Right cardiac atrium (tissue), 5 donors: Measurements from ENCODE around the gene AOPEP. TPM values are rescaled to one million over a fixed set of nuclear protein-coding genes. Genes with fewer than 3 reads are reported as not detected.

ENCODE experiments used
- ATAC-seq, 2 donors: fragments of 200-7000 bp; cut with Tn5 transposase; one replicate each; pipeline versions ENCODE4 v1.8.0 to v1.9.1; 2020; ENCODE audit warnings: moderate library complexity in 2 of 2, mild to moderate bottlenecking in 1 of 2
- DNase-seq, 3 donors: peaks; one replicate each; pipeline ENCODE4 v3.0.0-alpha.2; 2020
- H3K27ac ChIP-seq: one replicate; pipeline ENCODE4 v1.5.1; 2013; ENCODE audit warnings: mild to moderate bottlenecking, low read length, control low read depth, moderate library complexity
- H3K27me3 ChIP-seq: one replicate; pipeline ENCODE4 v1.6.1; 2013; ENCODE audit not compliant: control insufficient read depth, insufficient read depth
- H3K4me1 ChIP-seq: one replicate; pipeline ENCODE4 v1.6.1; 2013; ENCODE audit warnings: low read length; ENCODE audit not compliant: control insufficient read depth, insufficient read depth
- H3K4me3 ChIP-seq: one replicate; pipeline ENCODE4 v1.5.1; 2013; ENCODE audit warnings: low read length, control low read depth
- H3K9me3 ChIP-seq: one replicate; pipeline ENCODE4 v1.6.1; 2013; ENCODE audit warnings: low read length; ENCODE audit not compliant: control insufficient read depth
- WGBS: extraction: QIAGEN DNeasy Blood & Tissue Kit; methylation state at CpG from one replicate; pipeline ENCODE4 v1.1.7; 2013; 5-methylcytosine and 5-hydroxymethylcytosine counted together
- intact Hi-C, 4 donors: fragments of 100-400 bp; cut with DNase I; formaldehyde crosslinking; loops; one replicate each; pipeline versions ENCODE4 v1.11.0 to v1.14.0; 2022 to 2023
- long read RNA-seq, 4 donors: library from polyadenylated mRNA; unstranded; transcript quantifications; one replicate each; pipeline ENCODE4 v2.0.0, GENCODE V29; 2020 to 2021
- polyA plus RNA-seq: library from polyadenylated mRNA; stranded (reverse); fragments of 200-250 nt; gene quantifications from one replicate; pipeline ENCODE4 v1.2.3, GENCODE V29; 2013
- total RNA-seq, 4 donors: library from RNA; stranded (reverse); fragmentation: NEBNext Ultra II Directional; extraction: Animal tissue kit (Norgen Biotek cat#: 25700); gene quantifications; one replicate each; pipeline ENCODE4 v1.2.1, GENCODE V29; 2021
- donor health status: healthy with polysubstance abuse.
- donor health status: DM: no; HTN: yes; CAD: no.
- donor health status: DM: no; HTN: no; CAD: no.
- donor health status: DM: no; HTN: yes; CAD: no; lungs with severe emphysema.
- donor health status: DM: yes; HTN: yes; CAD: no.

The AOPEP gene
- total RNA-seq (100 to 1,000 TPM; 124 to 170 (median 146) TPM), polyA plus RNA-seq (159 TPM)
- long read RNA-seq, donor 1, transcript C9orf3-213 (6 exons, 478 nt): major isoform, 55 of 176 reads
- long read RNA-seq, donor 1, transcript C9orf3-207 (6 exons, 873 nt): minor isoform, 16 of 176 reads
- long read RNA-seq, donor 1, partial matches to known transcripts: 18 of 176 reads
- long read RNA-seq, donor 1, other reads (novel, unspliced or antisense): 84 of 176 reads
- long read RNA-seq, donor 2, transcript C9orf3-213 (6 exons, 478 nt): major isoform, 29 of 96 reads
- long read RNA-seq, donor 2, partial matches to known transcripts: 10 of 96 reads
- long read RNA-seq, donor 2, other reads (novel, unspliced or antisense): 53 of 96 reads
- long read RNA-seq, donor 3, transcript C9orf3-213 (6 exons, 478 nt): major isoform, 9 of 133 reads
- long read RNA-seq, donor 3, partial matches to known transcripts: 17 of 133 reads
- long read RNA-seq, donor 3, other reads (novel, unspliced or antisense): 99 of 133 reads
- long read RNA-seq, donor 4, transcript C9orf3-207 (6 exons, 873 nt): minor isoform, 11 of 116 reads
- long read RNA-seq, donor 4, transcript C9orf3-213 (6 exons, 478 nt): major isoform, 32 of 116 reads
- long read RNA-seq, donor 4, partial matches to known transcripts: 17 of 116 reads
- long read RNA-seq, donor 4, other reads (novel, unspliced or antisense): 53 of 116 reads

GRCh38 chr9:94726495-94727191, at the start of gene AOPEP:
Gene AOPEP, plus strand, starts transcription at chr9:94726699. Its CDS starts 33,085 bp downstream, at chr9:94759784.
- H3K27me3 ChIP-seq: no peaks in the 10 kb centered on the region
- WGBS: under 1% methylated on average over 52 of the region's 52 CpGs
- ATAC-seq (peak; percentile 100), DNase-seq (peak; percentile 99 to 100 (median 100))
- H3K4me1 ChIP-seq: no peaks in the 10 kb centered on the region
- intact Hi-C loops: no loop called here
- H3K27ac ChIP-seq: peak within 1 kb of the TSS; percentile 76
- H3K9me3 ChIP-seq: no peaks in the 10 kb centered on the region
- peak within 1 kb of the TSS; percentile 87 for H3K4me3 ChIP-seq

DNA sequence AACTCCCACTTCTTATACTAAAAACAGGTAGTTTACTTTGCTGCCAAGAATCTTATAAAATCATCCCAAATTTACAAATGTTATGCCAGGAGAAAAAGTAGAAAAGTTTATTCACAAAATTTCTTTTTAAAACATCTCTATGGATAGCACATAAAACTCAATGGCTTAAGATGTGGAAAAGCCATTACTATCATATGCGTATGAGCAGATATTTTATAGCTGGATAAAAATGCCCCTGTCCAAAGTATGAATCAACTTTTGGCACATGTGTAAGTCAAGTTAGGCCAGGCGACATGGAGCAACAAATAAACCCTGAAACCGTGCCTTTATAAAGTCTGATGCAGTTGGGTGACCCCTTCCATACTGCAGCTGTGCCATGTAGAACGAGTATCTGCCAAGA, 48.6 kb upstream of the AOPEP start:
- H3K27ac ChIP-seq: no peak overlapping the region
- ATAC-seq (no peak), DNase-seq (no peak)
- 58% methylated on average over 4 of the region's 4 CpGs for WGBS
- H3K27me3 ChIP-seq: no peaks in the 10 kb centered on the region
- no peak overlapping the region for H3K4me3 ChIP-seq
- intact Hi-C loops: loop anchor here in 1 of 4 donors (5.0 kb wide), 1 partner anchor 449 kb away; no protein-coding TSS in a partner anchor
- H3K9me3 ChIP-seq: no peaks in the 10 kb centered on the region
- H3K4me1 ChIP-seq: peaks cover 3% of the 10 kb centered on the region

DNA sequence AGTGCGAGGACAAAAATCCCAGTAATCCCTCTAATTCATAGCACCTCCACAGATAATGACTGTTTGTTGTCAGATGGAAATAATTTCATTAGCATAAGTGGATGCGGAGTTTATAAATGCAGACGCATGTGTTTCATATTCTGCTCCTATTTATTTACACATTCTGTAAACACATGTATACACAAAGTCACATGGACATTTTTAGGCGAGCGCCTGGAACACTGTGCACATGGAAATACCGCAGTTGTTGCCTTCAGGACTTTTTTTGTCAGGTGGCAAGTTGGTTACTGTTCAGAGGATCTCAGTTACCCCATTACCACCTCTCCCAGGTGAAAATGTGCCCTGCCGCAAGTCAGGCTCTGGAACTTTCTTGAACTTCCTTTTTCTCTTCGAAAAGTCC, 46.9 kb upstream of the AOPEP start:
- ATAC-seq: no peak
- DNase-seq: no peak
- H3K27me3 ChIP-seq: no peaks in the 10 kb centered on the region
- no peaks in the 10 kb centered on the region for H3K9me3 ChIP-seq
- intact Hi-C loops: loop anchor here in 1 of 4 donors (5.0 kb wide), 1 partner anchor 448 kb away; no protein-coding TSS in a partner anchor
- peaks cover 1% of the 10 kb centered on the region for H3K4me1 ChIP-seq
- H3K27ac ChIP-seq: no peak overlapping the region
- no peak overlapping the region for H3K4me3 ChIP-seq
- 91% methylated on average over 8 of the region's 8 CpGs for WGBS

DNA sequence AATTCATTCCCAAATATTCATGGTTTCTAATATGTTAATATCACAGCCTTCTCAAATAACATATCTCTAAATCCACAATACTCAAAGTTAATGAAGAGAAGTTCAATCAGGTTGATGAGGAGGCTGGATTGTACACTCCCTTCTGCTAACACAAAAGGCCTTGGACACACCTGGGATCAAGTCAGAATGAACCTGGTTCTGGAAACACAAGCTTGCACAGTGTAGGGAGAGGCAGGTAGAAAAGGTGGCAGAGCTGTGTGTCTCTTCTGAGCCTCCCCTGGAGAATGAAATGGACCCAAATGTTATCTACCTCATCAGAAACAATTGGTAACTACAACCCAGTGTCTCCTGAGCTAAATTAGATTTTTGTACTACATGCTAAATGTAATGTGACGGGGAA, 46.5 kb upstream of the AOPEP start:
- Histone ChIP-seq H3K4me1 (no peaks in the 10 kb centered on the region), H3K9me3 (no peaks in the 10 kb centered on the region), H3K4me3 (no peak overlapping the region), H3K27me3 (no peaks in the 10 kb centered on the region), H3K27ac (no peak overlapping the region)
- intact Hi-C loops: loop anchor here in 3 of 4 donors (2.0 to 10.0 kb wide), 3 partner anchors 85 to 451 kb away; no protein-coding TSS in a partner anchor
- DNase-seq (no peak), ATAC-seq (no peak)
- WGBS: 89% methylated on average over 1 of the region's 1 CpG

DNA sequence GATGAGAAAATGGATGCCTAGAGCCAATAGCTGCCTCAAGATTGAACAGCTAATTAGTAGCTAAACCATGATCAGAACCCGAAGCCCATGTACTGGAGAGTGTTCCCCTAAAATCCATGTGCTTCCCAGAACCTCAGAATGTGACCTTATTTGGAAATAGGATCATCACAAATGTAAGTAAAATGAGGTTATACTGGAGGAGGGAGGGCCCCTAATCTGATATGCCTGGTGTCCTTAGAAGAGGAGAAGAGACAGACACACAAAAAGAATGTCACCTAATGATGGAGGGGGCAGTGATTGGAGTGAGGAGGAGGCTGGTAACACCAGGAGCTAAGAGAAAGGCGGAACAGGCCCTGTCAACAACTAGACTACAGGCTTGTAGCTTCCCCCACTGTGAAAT, 45.9 kb upstream of the AOPEP start:
- H3K4me3 ChIP-seq: no peak overlapping the region
- ATAC-seq: no peak
- DNase-seq: no peak
- no peaks in the 10 kb centered on the region for H3K4me1 ChIP-seq
- intact Hi-C loops: loop anchor here in 3 of 4 donors (2.0 to 10.0 kb wide), 3 partner anchors 84 to 450 kb away; no protein-coding TSS in a partner anchor
- H3K27me3 ChIP-seq: no peaks in the 10 kb centered on the region
- no peaks in the 10 kb centered on the region for H3K9me3 ChIP-seq
- no peak overlapping the region for H3K27ac ChIP-seq
- 72% methylated on average over 2 of the region's 2 CpGs for WGBS

DNA sequence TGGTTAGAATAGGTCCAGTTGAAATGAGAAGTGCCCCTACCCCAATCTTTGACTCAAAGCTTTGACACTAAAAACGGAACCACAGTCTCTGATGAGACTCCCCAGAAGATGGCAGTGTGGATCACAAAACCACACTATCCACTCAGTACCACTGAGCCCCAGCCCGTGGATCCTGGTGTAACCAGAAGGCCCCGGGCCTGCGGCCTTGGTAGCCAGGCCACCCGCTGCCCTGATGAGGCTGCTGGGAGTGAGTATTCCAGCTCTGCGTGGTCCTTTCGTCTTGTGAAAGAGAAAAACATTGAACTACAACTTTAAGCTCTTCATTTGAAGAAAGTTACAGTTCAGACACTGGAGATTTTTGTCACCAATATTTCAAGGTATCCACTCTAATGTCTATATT, 45.0 kb upstream of the AOPEP start:
- H3K27me3 ChIP-seq: no peaks in the 10 kb centered on the region
- H3K9me3 ChIP-seq: no peaks in the 10 kb centered on the region
- ATAC-seq (peak; percentile 96 to 97), DNase-seq (peak; percentile 85 to 91 (median 88))
- intact Hi-C loops: loop anchor here in 3 of 4 donors (2.0 to 10.0 kb wide), 3 partner anchors 83 to 449 kb away; no protein-coding TSS in a partner anchor
- H3K4me1 ChIP-seq: no peaks in the 10 kb centered on the region
- no peak overlapping the region for H3K4me3 ChIP-seq
- 10% methylated on average over 7 of the region's 7 CpGs for WGBS
- H3K27ac ChIP-seq: no peak overlapping the region

GRCh38 chr9:94685359-94685758, 41.1 kb upstream of the AOPEP start:
- ATAC-seq (no peak), DNase-seq (no peak)
- H3K4me3 ChIP-seq: no peak overlapping the region
- H3K4me1 ChIP-seq: no peaks in the 10 kb centered on the region
- H3K27ac ChIP-seq: no peak overlapping the region
- whole genome bisulfite sequencing: 91% methylated on average over 2 of the region's 2 CpGs
- intact Hi-C loops: loop anchor here in 1 of 4 donors (10.0 kb wide), 1 partner anchor 79 kb away; no protein-coding TSS in a partner anchor
- H3K27me3 ChIP-seq: no peaks in the 10 kb centered on the region
- H3K9me3 ChIP-seq: no peaks in the 10 kb centered on the region

DNA sequence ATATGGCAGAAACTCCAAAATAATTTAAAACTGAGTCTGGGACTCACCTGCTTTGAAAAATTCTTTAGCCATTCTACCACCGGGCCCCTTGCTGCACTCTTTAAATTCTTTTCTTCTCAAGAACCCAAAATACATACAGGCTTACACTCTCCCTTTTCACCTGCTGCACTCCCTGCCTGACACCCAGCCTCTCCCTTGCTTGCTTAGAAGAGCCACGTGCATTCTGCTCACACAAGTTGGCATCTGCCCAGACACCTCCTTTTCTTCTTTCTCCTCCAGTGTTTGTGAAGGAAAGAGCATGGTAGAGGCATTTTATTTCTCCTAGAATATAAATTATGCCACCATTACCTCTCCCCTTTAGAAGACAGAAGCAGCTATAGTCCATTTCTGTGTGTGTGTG, 39.0 kb upstream of the AOPEP start:
- ATAC-seq (no peak), DNase-seq (no peak)
- H3K9me3 ChIP-seq: no peaks in the 10 kb centered on the region
- 74% methylated on average over 2 of the region's 2 CpGs for WGBS
- no peak overlapping the region for H3K4me3 ChIP-seq
- H3K27ac ChIP-seq: no peak overlapping the region
- intact Hi-C loops: loop anchor here in 1 of 4 donors (10.0 kb wide), 1 partner anchor 77 kb away; no protein-coding TSS in a partner anchor
- no peaks in the 10 kb centered on the region for H3K27me3 ChIP-seq
- H3K4me1 ChIP-seq: no peaks in the 10 kb centered on the region

GRCh38 chr9:94690344-94690743, 36.2 kb upstream of the AOPEP start:
- Histone ChIP-seq H3K4me1 (no peaks in the 10 kb centered on the region), H3K27me3 (no peaks in the 10 kb centered on the region), H3K4me3 (no peak overlapping the region), H3K9me3 (no peaks in the 10 kb centered on the region), H3K27ac (no peak overlapping the region)
- no peak for DNase-seq
- ATAC-seq: no peak
- WGBS: 82% methylated on average over 9 of the region's 9 CpGs
- intact Hi-C loops: no loop called here

DNA sequence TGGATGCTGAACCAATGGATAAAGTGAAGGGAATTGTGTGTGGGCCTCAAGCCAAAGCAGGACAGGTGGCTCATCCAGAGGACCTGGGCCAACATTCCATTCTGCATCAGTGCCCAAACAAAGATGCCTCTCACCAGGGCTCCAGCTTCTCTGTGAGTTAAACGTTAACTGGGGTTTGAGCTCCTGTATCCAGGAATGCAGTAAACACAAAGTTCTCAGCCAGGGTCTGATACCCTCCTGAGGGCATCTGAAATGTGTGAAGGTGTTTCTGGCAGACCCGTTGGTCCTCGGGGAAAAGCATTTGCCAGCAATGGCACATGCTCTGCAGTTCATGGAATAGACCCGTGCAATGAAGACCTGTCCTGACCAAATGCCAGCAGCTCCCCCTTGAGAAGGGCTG, 33.9 kb upstream of the AOPEP start:
- DNase-seq (no peak), ATAC-seq (no peak)
- no peaks in the 10 kb centered on the region for H3K9me3 ChIP-seq
- H3K27me3 ChIP-seq: no peaks in the 10 kb centered on the region
- 63% methylated on average over 4 of the region's 4 CpGs for WGBS
- no peaks in the 10 kb centered on the region for H3K4me1 ChIP-seq
- no peak overlapping the region for H3K4me3 ChIP-seq
- no peak overlapping the region for H3K27ac ChIP-seq
- intact Hi-C loops: no loop called here
